22Rv1 (cell line): ENCODE results near the gene CHMP1A.

Experiments
- CTCF ChIP-seq: fragments of 450-650 bp; IDR thresholded peaks from 2 replicates; pipeline ENCODE4 v1.5.1; 2017; ENCODE audit warnings: mild to moderate bottlenecking
- ZFX ChIP-seq: fragments of 450-650 bp; IDR thresholded peaks from 2 replicates; pipeline ENCODE4 v1.6.1; 2017; ENCODE audit warnings: antibody characterized with exemption, borderline replicate concordance

GRCh38 chr16:89621136-89621697 lies 36.3 kb downstream of the CHMP1A start:
- TF ChIP-seq CTCF (no peak), ZFX (no peak)
